ENCODE results near the gene TMEM156.
A peak's percentile ranks its signal among the peaks of the same experiment; 100 is the strongest.

Gene TMEM156

GRCh38 chr4:39050590-39050989, 18.4 kb upstream of the TMEM156 start:
- TF ChIP-seq CTCF (IDR thresholded peaks at IDR 0.05; ENCODE audit: extremely low read depth, missing control alignments): no peak

GRCh38 chr4:39048311-39048710, 16.1 kb upstream of the TMEM156 start:
- peak; percentile 28 for DNase-seq (ENCODE audit: low spot score)
- TF ChIP-seq CTCF (IDR thresholded peaks at IDR 0.05; ENCODE audit: extremely low read depth, missing control alignments): no peak

More at GRCh38 chr4:39050590-39050989, 18.4 kb upstream of the TMEM156 start:
- no peak for DNase-seq (ENCODE audit: low spot score)

- DNase-seq (ENCODE audit: low spot score): no peak
- TF ChIP-seq CTCF (IDR thresholded peaks at IDR 0.05; ENCODE audit: extremely low read depth, missing control alignments): no peak
Observed at GRCh38 chr4:39047681-39048080, 15.5 kb upstream of the TMEM156 start.

- TF ChIP-seq CTCF (IDR thresholded peaks at IDR 0.05; ENCODE audit: extremely low read depth, missing control alignments): no peak
- DNase-seq (ENCODE audit: low spot score): no peak
Observed at GRCh38 chr4:39046249-39046648, 14.0 kb upstream of the TMEM156 start.

GRCh38 chr4:39045827-39046221, 13.6 kb upstream of the TMEM156 start:
- peak; percentile 12 for DNase-seq (ENCODE audit: low spot score)
- no peak for TF ChIP-seq CTCF (IDR thresholded peaks at IDR 0.05; ENCODE audit: extremely low read depth, missing control alignments)

GRCh38 chr4:39044956-39045826, 13.0 kb upstream of the TMEM156 start:
- no peak for DNase-seq (ENCODE audit: low spot score)
- TF ChIP-seq CTCF (IDR thresholded peaks at IDR 0.05; ENCODE audit: extremely low read depth, missing control alignments): no peak

GRCh38 chr4:39044364-39044955, 12.3 kb upstream of the TMEM156 start:
- DNase-seq (ENCODE audit: low spot score): peak; percentile 92
- TF ChIP-seq CTCF (IDR thresholded peaks at IDR 0.05; ENCODE audit: extremely low read depth, missing control alignments): peak; percentile 14
